ENCODE results near the gene DISC1.

- TF ChIP-seq, protein P1, sequence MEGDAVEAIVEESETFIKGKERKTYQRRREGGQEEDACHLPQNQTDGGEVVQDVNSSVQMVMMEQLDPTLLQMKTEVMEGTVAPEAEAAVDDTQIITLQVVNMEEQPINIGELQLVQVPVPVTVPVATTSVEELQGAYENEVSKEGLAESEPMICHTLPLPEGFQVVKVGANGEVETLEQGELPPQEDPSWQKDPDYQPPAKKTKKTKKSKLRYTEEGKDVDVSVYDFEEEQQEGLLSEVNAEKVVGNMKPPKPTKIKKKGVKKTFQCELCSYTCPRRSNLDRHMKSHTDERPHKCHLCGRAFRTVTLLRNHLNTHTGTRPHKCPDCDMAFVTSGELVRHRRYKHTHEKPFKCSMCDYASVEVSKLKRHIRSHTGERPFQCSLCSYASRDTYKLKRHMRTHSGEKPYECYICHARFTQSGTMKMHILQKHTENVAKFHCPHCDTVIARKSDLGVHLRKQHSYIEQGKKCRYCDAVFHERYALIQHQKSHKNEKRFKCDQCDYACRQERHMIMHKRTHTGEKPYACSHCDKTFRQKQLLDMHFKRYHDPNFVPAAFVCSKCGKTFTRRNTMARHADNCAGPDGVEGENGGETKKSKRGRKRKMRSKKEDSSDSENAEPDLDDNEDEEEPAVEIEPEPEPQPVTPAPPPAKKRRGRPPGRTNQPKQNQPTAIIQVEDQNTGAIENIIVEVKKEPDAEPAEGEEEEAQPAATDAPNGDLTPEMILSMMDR (IDR thresholded peaks at IDR 0.05; ENCODE audit: low read length): no peak
- TF ChIP-seq EZH2 (IDR thresholded peaks at IDR 0.05; ENCODE audit: borderline replicate concordance, low read length): no peak
Measured at GRCh38 chr1:231792634-231793033, 166.0 kb downstream of the DISC1 start.

Data from OCI-LY1 (cell line).